Measurements from ENCODE around the gene PER1. TPM values are rescaled to one million over a fixed set of nuclear protein-coding genes. Genes with fewer than 3 reads are reported as not detected.
A peak's percentile ranks its signal among the peaks of the same experiment; 100 is the strongest.

Gene PER1
- total and polyA plus RNA-seq, 9 of the 15 experiments (the other 6 are each of a cell fraction or from before 2014, with no cell fraction given) = 0.13 to 26.0 (median 3.4) TPM

DNA sequence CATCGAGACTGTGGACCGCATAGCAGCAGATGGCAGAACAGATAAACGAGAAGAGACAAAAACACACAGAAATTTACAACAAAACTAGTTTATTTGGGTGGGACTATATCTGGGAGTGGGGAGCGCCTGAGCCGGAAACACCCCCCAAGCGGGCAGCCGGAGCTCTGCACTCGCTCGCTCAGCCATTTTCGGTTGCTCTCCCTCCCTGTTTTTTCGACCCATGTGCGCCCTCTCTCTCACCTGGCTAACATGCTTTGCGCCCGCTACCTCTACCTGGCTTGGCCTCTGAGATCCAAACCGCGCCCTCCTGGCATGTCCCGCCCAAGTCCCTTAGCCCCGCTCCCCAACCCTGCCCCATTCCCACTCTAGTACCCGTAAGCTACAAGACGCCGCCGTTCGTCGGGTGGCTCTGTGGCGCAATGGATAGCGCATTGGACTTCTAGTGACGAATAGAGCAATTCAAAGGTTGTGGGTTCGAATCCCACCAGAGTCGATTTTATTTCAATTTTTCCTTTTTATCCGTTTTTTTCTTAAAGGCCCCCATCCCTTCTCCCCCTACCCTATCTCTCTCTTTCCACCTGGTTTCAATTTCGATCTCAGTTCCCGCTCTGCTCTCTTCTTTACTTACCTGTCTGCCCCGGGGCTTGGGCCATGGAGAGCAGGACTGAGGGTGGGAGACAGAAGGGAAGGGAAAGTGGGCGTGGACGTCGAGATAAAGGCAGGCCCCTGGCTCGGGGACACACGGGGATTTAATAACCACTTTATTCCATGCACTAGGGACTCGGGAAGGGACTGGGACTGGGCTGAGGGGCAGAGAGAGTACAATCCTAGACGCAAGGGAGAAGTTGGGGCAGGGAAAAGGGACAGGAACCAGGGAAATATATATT lies 31.4 kb downstream of the PER1 start (continued):
- TF ChIP-seq ZSCAN29 (IDR thresholded peaks at IDR 0.05) (peak; percentile 75; the same call in 1 of the 2 replicates), POLR2AphosphoS2 (IDR thresholded peaks at IDR 0.05; ENCODE audit: low read length) (no peak), SMARCC2 (IDR thresholded peaks at IDR 0.05; ENCODE audit: low read depth) (no peak), GABPB1 (CRISPR knock-in tag; IDR thresholded peaks at IDR 0.05) (peak; percentile 72), STAT5B (CRISPR knock-in tag; IDR thresholded peaks at IDR 0.05) (no peak), PURB (CRISPR knock-in tag; IDR thresholded peaks at IDR 0.05; ENCODE audit: low read depth) (no peak), CXXC5 (CRISPR knock-in tag; IDR thresholded peaks at IDR 0.05) (0 out of 2 replicates have a peak, but pooled peaks have one; percentile 13), SRSF1 (IDR thresholded peaks at IDR 0.05; ENCODE audit: low read depth, low read length) (no peak), RBM22 (IDR thresholded peaks at IDR 0.05; ENCODE audit: low read depth, low read length, poor library complexity, severe bottlenecking) (peak; percentile 42), POLR3A (IDR thresholded peaks at IDR 0.05; ENCODE audit: borderline replicate concordance, extremely low read depth, insufficient read depth, insufficient read length) (peak; percentile 81), KDM5B (IDR thresholded peaks at IDR 0.05; ENCODE audit: insufficient replicate concordance, low read depth, low read length) (peak; percentile 46), ARID1B (IDR thresholded peaks at IDR 0.05) (no peak), KAT7 (CRISPR knock-in tag; IDR thresholded peaks at IDR 0.05; ENCODE audit: borderline replicate concordance) (0 out of 2 replicates have a peak, but pooled peaks have one; percentile 25), NFIC (IDR thresholded peaks at IDR 0.05) (peak; percentile 53)
- TF ChIP-seq, protein P1, sequence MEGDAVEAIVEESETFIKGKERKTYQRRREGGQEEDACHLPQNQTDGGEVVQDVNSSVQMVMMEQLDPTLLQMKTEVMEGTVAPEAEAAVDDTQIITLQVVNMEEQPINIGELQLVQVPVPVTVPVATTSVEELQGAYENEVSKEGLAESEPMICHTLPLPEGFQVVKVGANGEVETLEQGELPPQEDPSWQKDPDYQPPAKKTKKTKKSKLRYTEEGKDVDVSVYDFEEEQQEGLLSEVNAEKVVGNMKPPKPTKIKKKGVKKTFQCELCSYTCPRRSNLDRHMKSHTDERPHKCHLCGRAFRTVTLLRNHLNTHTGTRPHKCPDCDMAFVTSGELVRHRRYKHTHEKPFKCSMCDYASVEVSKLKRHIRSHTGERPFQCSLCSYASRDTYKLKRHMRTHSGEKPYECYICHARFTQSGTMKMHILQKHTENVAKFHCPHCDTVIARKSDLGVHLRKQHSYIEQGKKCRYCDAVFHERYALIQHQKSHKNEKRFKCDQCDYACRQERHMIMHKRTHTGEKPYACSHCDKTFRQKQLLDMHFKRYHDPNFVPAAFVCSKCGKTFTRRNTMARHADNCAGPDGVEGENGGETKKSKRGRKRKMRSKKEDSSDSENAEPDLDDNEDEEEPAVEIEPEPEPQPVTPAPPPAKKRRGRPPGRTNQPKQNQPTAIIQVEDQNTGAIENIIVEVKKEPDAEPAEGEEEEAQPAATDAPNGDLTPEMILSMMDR (IDR thresholded peaks at IDR 0.05 in 2 of 3, conservative IDR thresholded peaks at IDR 0.05 in 1 of 3; ENCODE audit: insufficient read depth in 2 of 3, low read depth in 1 of 3, low read length in 3 of 3) = peak; percentile 5 to 61 (median 35); a peak in 5 of 6 replicates
- TF ChIP-seq, protein P2, sequence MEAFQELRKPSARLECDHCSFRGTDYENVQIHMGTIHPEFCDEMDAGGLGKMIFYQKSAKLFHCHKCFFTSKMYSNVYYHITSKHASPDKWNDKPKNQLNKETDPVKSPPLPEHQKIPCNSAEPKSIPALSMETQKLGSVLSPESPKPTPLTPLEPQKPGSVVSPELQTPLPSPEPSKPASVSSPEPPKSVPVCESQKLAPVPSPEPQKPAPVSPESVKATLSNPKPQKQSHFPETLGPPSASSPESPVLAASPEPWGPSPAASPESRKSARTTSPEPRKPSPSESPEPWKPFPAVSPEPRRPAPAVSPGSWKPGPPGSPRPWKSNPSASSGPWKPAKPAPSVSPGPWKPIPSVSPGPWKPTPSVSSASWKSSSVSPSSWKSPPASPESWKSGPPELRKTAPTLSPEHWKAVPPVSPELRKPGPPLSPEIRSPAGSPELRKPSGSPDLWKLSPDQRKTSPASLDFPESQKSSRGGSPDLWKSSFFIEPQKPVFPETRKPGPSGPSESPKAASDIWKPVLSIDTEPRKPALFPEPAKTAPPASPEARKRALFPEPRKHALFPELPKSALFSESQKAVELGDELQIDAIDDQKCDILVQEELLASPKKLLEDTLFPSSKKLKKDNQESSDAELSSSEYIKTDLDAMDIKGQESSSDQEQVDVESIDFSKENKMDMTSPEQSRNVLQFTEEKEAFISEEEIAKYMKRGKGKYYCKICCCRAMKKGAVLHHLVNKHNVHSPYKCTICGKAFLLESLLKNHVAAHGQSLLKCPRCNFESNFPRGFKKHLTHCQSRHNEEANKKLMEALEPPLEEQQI (IDR thresholded peaks at IDR 0.05) = no peak; the same call in 1 of the 2 replicates
- TF ChIP-seq, protein P3, sequence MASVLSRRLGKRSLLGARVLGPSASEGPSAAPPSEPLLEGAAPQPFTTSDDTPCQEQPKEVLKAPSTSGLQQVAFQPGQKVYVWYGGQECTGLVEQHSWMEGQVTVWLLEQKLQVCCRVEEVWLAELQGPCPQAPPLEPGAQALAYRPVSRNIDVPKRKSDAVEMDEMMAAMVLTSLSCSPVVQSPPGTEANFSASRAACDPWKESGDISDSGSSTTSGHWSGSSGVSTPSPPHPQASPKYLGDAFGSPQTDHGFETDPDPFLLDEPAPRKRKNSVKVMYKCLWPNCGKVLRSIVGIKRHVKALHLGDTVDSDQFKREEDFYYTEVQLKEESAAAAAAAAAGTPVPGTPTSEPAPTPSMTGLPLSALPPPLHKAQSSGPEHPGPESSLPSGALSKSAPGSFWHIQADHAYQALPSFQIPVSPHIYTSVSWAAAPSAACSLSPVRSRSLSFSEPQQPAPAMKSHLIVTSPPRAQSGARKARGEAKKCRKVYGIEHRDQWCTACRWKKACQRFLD (CRISPR knock-in tag; IDR thresholded peaks at IDR 0.05) = no peak
- TF ChIP-seq, protein P4, sequence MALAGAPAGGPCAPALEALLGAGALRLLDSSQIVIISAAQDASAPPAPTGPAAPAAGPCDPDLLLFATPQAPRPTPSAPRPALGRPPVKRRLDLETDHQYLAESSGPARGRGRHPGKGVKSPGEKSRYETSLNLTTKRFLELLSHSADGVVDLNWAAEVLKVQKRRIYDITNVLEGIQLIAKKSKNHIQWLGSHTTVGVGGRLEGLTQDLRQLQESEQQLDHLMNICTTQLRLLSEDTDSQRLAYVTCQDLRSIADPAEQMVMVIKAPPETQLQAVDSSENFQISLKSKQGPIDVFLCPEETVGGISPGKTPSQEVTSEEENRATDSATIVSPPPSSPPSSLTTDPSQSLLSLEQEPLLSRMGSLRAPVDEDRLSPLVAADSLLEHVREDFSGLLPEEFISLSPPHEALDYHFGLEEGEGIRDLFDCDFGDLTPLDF (CRISPR knock-in tag; IDR thresholded peaks at IDR 0.05) = no peak
- TF ChIP-seq, protein P5, sequence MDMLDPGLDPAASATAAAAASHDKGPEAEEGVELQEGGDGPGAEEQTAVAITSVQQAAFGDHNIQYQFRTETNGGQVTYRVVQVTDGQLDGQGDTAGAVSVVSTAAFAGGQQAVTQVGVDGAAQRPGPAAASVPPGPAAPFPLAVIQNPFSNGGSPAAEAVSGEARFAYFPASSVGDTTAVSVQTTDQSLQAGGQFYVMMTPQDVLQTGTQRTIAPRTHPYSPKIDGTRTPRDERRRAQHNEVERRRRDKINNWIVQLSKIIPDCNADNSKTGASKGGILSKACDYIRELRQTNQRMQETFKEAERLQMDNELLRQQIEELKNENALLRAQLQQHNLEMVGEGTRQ (CRISPR knock-in tag; IDR thresholded peaks at IDR 0.05) = no peak

Measured in K562 (cell line).